Prostate gland (tissue), 2 donors: ENCODE data around the gene TSSK3. TPM values are rescaled to one million over a fixed set of nuclear protein-coding genes. Genes with fewer than 3 reads are reported as not detected.

Source experiments
- DNase-seq: peaks from one replicate; pipeline ENCODE4 v3.0.0-alpha.2; 2019; ENCODE audit warnings: low spot score
- H3K27ac ChIP-seq, 2 donors: fragments of 200-600 bp; sonication (generic); 2 replicates each; pipeline ENCODE4 v1.5.1; 2017 to 2019
- H3K27me3 ChIP-seq: fragments of 200-600 bp; sonication (generic); replicated peaks from 2 replicates; pipeline ENCODE4 v1.5.1; 2019; ENCODE audit not compliant: insufficient read depth
- H3K36me3 ChIP-seq, 2 donors: fragments of 200-600 bp; sonication (generic); 1 replicate in 1 of 2; 2 replicates in 1 of 2; pipeline versions ENCODE4 v1.5.1 to v1.8.1; 2017 to 2019
- H3K4me1 ChIP-seq: fragments of 200-600 bp; sonication (generic); replicated peaks from 2 replicates; pipeline ENCODE4 v1.5.1; 2019
- H3K4me3 ChIP-seq, 2 donors: fragments of 200-600 bp; sonication (generic); 2 replicates each; pipeline ENCODE4 v1.5.1; 2017 to 2019
- H3K9me3 ChIP-seq: fragments of 200-600 bp; sonication (generic); 2 replicates; pipeline ENCODE4 v1.5.1; 2017
- CTCF ChIP-seq, 4 experiments: fragments of 200-600 bp in 2 of 4; fragments of 450-650 bp in 2 of 4; sonication (generic) in 2 of 4; IDR thresholded peaks; 1 replicate in 3 of 4; 2 replicates in 1 of 4; pipeline ENCODE4 v1.5.1; 2016 to 2019; ENCODE audit warnings: antibody characterized with exemption in 4 of 4, mild to moderate bottlenecking in 2 of 4, moderate library complexity in 2 of 4
- POLR2A ChIP-seq: fragments of 450-650 bp; IDR thresholded peaks from one replicate; pipeline ENCODE4 v1.6.1; 2016; ENCODE audit warnings: antibody characterized with exemption, mild to moderate bottlenecking
- POLR2AphosphoS5 ChIP-seq: sonication (generic); formaldehyde crosslinking; IDR thresholded peaks from one replicate; pipeline ENCODE4 v1.6.1; 2017; ENCODE audit warnings: antibody characterized with exemption
- WGBS: methylation state at CpG from one replicate; pipeline ENCODE4 v1.1.5; 2018; 5-methylcytosine and 5-hydroxymethylcytosine counted together
- intact Hi-C: fragments of 100-400 bp; cut with DNase I; formaldehyde crosslinking; loops from one replicate; pipeline ENCODE4 v1.14.2; 2022
- total RNA-seq, 2 donors: library from RNA; depleted of rRNA; stranded (reverse); fragments of >200 nt; gene quantifications; one replicate each; pipeline ENCODE4 v1.1.0, GENCODE V29; 2016

TSSK3 gene
- total RNA-seq, 2 donors from 2014 or later, result 7.0 TPM; not detected in 1

GRCh38 chr1:32404946-32405345 is 42.6 kb downstream of the TSSK3 start:
- H3K36me3 ChIP-seq, result no peaks in the 10 kb centered on the region
- 37% methylated on average over 2 of the region's 2 CpGs for WGBS
- no peaks in the 10 kb centered on the region for H3K4me1 ChIP-seq
- intact Hi-C loops, result loop anchor here (10.0 kb wide), 2 partner anchors 220 to 470 kb away; partner anchors contain the start of gene FNDC5
- no peak overlapping the region for H3K4me3 ChIP-seq
- no peak for DNase-seq
- H3K9me3 ChIP-seq, result no peaks in the 10 kb centered on the region
- no peaks in the 10 kb centered on the region for H3K27me3 ChIP-seq
- no peak overlapping the region for H3K27ac ChIP-seq
- TF ChIP-seq POLR2AphosphoS5 (no peak), CTCF (IDR thresholded peaks at IDR 0.05) (no peak), POLR2A (no peak)

GRCh38 chr1:32405672-32406467 is 43.5 kb downstream of the TSSK3 start:
- TF ChIP-seq POLR2AphosphoS5, result no peak
- no peak for TF ChIP-seq POLR2A
- no peak for TF ChIP-seq CTCF (IDR thresholded peaks at IDR 0.05)
- Histone ChIP-seq H3K36me3 (no peaks in the 10 kb centered on the region), H3K4me3 (no peak overlapping the region), H3K9me3 (no peaks in the 10 kb centered on the region), H3K27me3 (no peaks in the 10 kb centered on the region), H3K4me1 (no peaks in the 10 kb centered on the region), H3K27ac (no peak overlapping the region)
- intact Hi-C loops, result loop anchor here (10.0 kb wide), 2 partner anchors 219 to 469 kb away; partner anchors contain the start of gene FNDC5
- WGBS, result 87% methylated on average over 4 of the region's 4 CpGs
- DNase-seq, result no peak

GRCh38 chr1:32406629-32407111 is 44.3 kb downstream of the TSSK3 start:
- H3K4me3 ChIP-seq, result no peak overlapping the region
- WGBS, result 81% methylated on average over 4 of the region's 4 CpGs
- TF ChIP-seq CTCF (IDR thresholded peaks at IDR 0.05), result no peak
- no peaks in the 10 kb centered on the region for H3K27me3 ChIP-seq
- H3K36me3 ChIP-seq, result no peaks in the 10 kb centered on the region
- no peaks in the 10 kb centered on the region for H3K9me3 ChIP-seq
- DNase-seq, result no peak
- intact Hi-C loops, result loop anchor here (10.0 kb wide), 2 partner anchors 218 to 468 kb away; partner anchors contain the start of gene FNDC5
- H3K27ac ChIP-seq, result no peak overlapping the region
- H3K4me1 ChIP-seq, result no peaks in the 10 kb centered on the region

GRCh38 chr1:32411261-32411660 is 48.9 kb downstream of the TSSK3 start:
- H3K9me3 ChIP-seq, result no peaks in the 10 kb centered on the region
- H3K27ac ChIP-seq, result no peak overlapping the region
- intact Hi-C loops, result no loop called here
- H3K4me1 ChIP-seq, result no peaks in the 10 kb centered on the region
- no peaks in the 10 kb centered on the region for H3K36me3 ChIP-seq
- no peaks in the 10 kb centered on the region for H3K27me3 ChIP-seq
- no peak for DNase-seq
- no peak for TF ChIP-seq CTCF (IDR thresholded peaks at IDR 0.05)
- no peak for TF ChIP-seq POLR2A
- no peak for TF ChIP-seq POLR2AphosphoS5
- H3K4me3 ChIP-seq, result no peak overlapping the region
